ENCODE measurements around the gene ITGA4.

DNA sequence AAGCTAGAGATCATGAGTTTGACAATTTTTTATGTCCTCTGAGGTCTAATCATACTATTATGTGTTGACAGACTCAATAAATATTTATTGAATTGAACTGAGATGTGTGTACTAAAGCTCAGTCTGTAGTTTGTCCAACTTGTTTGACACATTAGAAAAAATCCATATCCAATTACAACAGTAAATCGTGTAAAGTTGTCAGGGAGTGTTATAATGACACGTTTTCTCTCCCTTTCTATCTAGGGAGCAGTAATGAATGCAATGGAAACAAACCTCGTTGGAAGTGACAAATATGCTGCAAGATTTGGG lies 28.4 kb downstream of the ITGA4 start:
- no peak for TF ChIP-seq POLR2A (IDR thresholded peaks at IDR 0.05; ENCODE audit: low read depth, low read length)
- TF ChIP-seq POLR2AphosphoS5 (IDR thresholded peaks at IDR 0.05; ENCODE audit: insufficient read depth, low read depth, low read length), result no peak
- TF ChIP-seq EZH2 (IDR thresholded peaks at IDR 0.05; ENCODE audit: borderline replicate concordance, low read depth, low read length, severe bottlenecking), result no peak
- TF ChIP-seq, protein P1, sequence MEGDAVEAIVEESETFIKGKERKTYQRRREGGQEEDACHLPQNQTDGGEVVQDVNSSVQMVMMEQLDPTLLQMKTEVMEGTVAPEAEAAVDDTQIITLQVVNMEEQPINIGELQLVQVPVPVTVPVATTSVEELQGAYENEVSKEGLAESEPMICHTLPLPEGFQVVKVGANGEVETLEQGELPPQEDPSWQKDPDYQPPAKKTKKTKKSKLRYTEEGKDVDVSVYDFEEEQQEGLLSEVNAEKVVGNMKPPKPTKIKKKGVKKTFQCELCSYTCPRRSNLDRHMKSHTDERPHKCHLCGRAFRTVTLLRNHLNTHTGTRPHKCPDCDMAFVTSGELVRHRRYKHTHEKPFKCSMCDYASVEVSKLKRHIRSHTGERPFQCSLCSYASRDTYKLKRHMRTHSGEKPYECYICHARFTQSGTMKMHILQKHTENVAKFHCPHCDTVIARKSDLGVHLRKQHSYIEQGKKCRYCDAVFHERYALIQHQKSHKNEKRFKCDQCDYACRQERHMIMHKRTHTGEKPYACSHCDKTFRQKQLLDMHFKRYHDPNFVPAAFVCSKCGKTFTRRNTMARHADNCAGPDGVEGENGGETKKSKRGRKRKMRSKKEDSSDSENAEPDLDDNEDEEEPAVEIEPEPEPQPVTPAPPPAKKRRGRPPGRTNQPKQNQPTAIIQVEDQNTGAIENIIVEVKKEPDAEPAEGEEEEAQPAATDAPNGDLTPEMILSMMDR (IDR thresholded peaks at IDR 0.05; ENCODE audit: extremely low read depth in 1 of 2, insufficient read depth in 1 of 2, low read depth in 1 of 2, low read length in 2 of 2), result no peak
- TF ChIP-seq MYC (IDR thresholded peaks at IDR 0.05; ENCODE audit: low read depth, low read length), result no peak
- TF ChIP-seq, protein P2, sequence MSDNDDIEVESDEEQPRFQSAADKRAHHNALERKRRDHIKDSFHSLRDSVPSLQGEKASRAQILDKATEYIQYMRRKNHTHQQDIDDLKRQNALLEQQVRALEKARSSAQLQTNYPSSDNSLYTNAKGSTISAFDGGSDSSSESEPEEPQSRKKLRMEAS (IDR thresholded peaks at IDR 0.05; ENCODE audit: insufficient read depth, insufficient read length), result no peak
- no peak for TF ChIP-seq JUN (IDR thresholded peaks at IDR 0.05; ENCODE audit: borderline replicate concordance, insufficient read depth, insufficient read length, low read depth)

Measured in endothelial cell of umbilical vein (primary cell).